Hematopoietic multipotent progenitor cell treated with erythropoietin and hydrocortisone succinate and interleukin-3 and kit ligand, for 4 days (in vitro differentiated cells): ENCODE results near the gene KCNQ2.

Experiments used
- DNase-seq: peaks from one replicate; pipeline ENCODE4 v3.0.0-alpha.2; 2015

Gene KCNQ2

GRCh38 chr20:63469713-63470101 lies 2.7 kb downstream of the KCNQ2 start:
- DNase-seq = no peak

GRCh38 chr20:63469019-63469712 lies 3.3 kb downstream of the KCNQ2 start:
- DNase-seq = no peak

GRCh38 chr20:63468421-63468820 lies 4.0 kb downstream of the KCNQ2 start:
- no peak for DNase-seq

- no peak for DNase-seq
These were observed 5.0 kb downstream of the KCNQ2 start for GRCh38 chr20:63467294-63468083.

GRCh38 chr20:63466861-63467260 lies 5.6 kb downstream of the KCNQ2 start:
- DNase-seq = no peak

GRCh38 chr20:63466250-63466825 lies 6.1 kb downstream of the KCNQ2 start:
- no peak for DNase-seq

GRCh38 chr20:63465380-63466249 lies 6.8 kb downstream of the KCNQ2 start:
- DNase-seq = no peak

- DNase-seq = no peak
These were observed 8.2 kb downstream of the KCNQ2 start for GRCh38 chr20:63464289-63464635.

- DNase-seq = no peak
These were observed 8.8 kb downstream of the KCNQ2 start for GRCh38 chr20:63463400-63464288.

- no peak for DNase-seq
These were observed 10.2 kb downstream of the KCNQ2 start for GRCh38 chr20:63462244-63462643.

GRCh38 chr20:63461104-63461763 lies 11.2 kb downstream of the KCNQ2 start:
- DNase-seq = peak; percentile 46

GRCh38 chr20:63459070-63459380 lies 13.4 kb downstream of the KCNQ2 start:
- no peak for DNase-seq

GRCh38 chr20:63458170-63459069 lies 14.0 kb downstream of the KCNQ2 start:
- no peak for DNase-seq

GRCh38 chr20:63457737-63458136 lies 14.7 kb downstream of the KCNQ2 start:
- DNase-seq = peak; percentile 60

- no peak for DNase-seq
These were observed 15.8 kb downstream of the KCNQ2 start for GRCh38 chr20:63456429-63457284.

GRCh38 chr20:63455568-63455859 lies 16.9 kb downstream of the KCNQ2 start:
- DNase-seq = no peak

GRCh38 chr20:63454731-63455567 lies 17.5 kb downstream of the KCNQ2 start:
- DNase-seq = no peak

- DNase-seq = peak; percentile 47
These were observed 19.5 kb downstream of the KCNQ2 start for GRCh38 chr20:63452821-63453523.
